Cerebellar nuclear complex (tissue), 1 donor: ENCODE data around the gene CCN2.

Experiments
- DNase-seq, 2 experiments: peaks; one replicate each; lab custom pipeline; 2025; lab: John Stamatoyannopoulos, UW

The CCN2 gene

GRCh38 chr6:131966443-131966842 lies 15.3 kb upstream of the CCN2 start:
- no peak for DNase-seq

GRCh38 chr6:131963063-131963462 lies 11.9 kb upstream of the CCN2 start:
- DNase-seq: no peak

- no peak for DNase-seq
Measured at GRCh38 chr6:131960371-131961133, 9.4 kb upstream of the CCN2 start.

GRCh38 chr6:131958542-131959470 lies 7.6 kb upstream of the CCN2 start:
- no peak for DNase-seq

- DNase-seq: no peak
Measured at GRCh38 chr6:131958095-131958494, 6.9 kb upstream of the CCN2 start.

- DNase-seq: no peak
Measured at GRCh38 chr6:131955876-131956275, 4.7 kb upstream of the CCN2 start.

GRCh38 chr6:131955192-131955591 lies 4.0 kb upstream of the CCN2 start:
- no peak for DNase-seq

GRCh38 chr6:131954775-131955107 lies 3.6 kb upstream of the CCN2 start:
- DNase-seq: no peak

GRCh38 chr6:131954059-131954774 lies 3.0 kb upstream of the CCN2 start:
- no peak for DNase-seq

GRCh38 chr6:131952886-131953509 lies 1.8 kb upstream of the CCN2 start:
- no peak for DNase-seq

- DNase-seq: no peak
Measured at GRCh38 chr6:131951576-131952230, 531 bp upstream of the CCN2 start.

GRCh38 chr6:131949909-131950766 lies 1.0 kb downstream of the CCN2 start:
- DNase-seq: no peak

- no peak for DNase-seq
Measured at GRCh38 chr6:131949620-131949908, 1.6 kb downstream of the CCN2 start.

GRCh38 chr6:131948692-131949619 lies 2.2 kb downstream of the CCN2 start:
- no peak for DNase-seq

GRCh38 chr6:131947986-131948661 lies 3.0 kb downstream of the CCN2 start:
- no peak for DNase-seq

GRCh38 chr6:131946992-131947955 lies 3.9 kb downstream of the CCN2 start:
- DNase-seq: no peak

GRCh38 chr6:131946404-131946991 lies 4.7 kb downstream of the CCN2 start:
- DNase-seq: no peak

GRCh38 chr6:131945971-131946370 lies 5.2 kb downstream of the CCN2 start:
- no peak for DNase-seq
